Uterus (tissue), 4 donors: ENCODE data around the gene MAGI2. TPM values are rescaled to one million over a fixed set of nuclear protein-coding genes. Genes with fewer than 3 reads are reported as not detected.

Experiments
- DNase-seq, 2 donors: peaks; one replicate each; pipeline ENCODE4 v3.0.0-alpha.2; 2019 to 2020
- H3K27ac ChIP-seq, 2 donors: fragments of 200-600 bp; sonication (generic); 1 replicate in 1 of 2; 2 replicates in 1 of 2; pipeline ENCODE4 v1.5.1; 2016 to 2018
- H3K27me3 ChIP-seq, 2 donors: fragments of 200-600 bp; sonication (generic); one replicate each; pipeline ENCODE4 v1.5.1; 2018 to 2019; ENCODE audit warnings: control low read depth in 1 of 2
- H3K36me3 ChIP-seq, 2 donors: fragments of 200-600 bp; sonication (generic); one replicate each; pipeline ENCODE4 v1.5.1; 2019; ENCODE audit warnings: control low read depth in 1 of 2
- H3K4me1 ChIP-seq, 2 donors: fragments of 200-600 bp; sonication (generic); one replicate each; pipeline ENCODE4 v1.5.1; 2018 to 2019; ENCODE audit warnings: control low read depth in 1 of 2
- H3K4me3 ChIP-seq, 2 donors: fragments of 200-600 bp; sonication (generic); 1 replicate in 1 of 2; 2 replicates in 1 of 2; pipeline ENCODE4 v1.5.1; 2018 to 2019; ENCODE audit warnings: mild to moderate bottlenecking in 1 of 2
- H3K9me3 ChIP-seq, 2 donors: fragments of 200-600 bp; sonication (generic); one replicate each; pipeline ENCODE4 v1.5.1; 2019; ENCODE audit warnings: control low read depth in 1 of 2
- CTCF ChIP-seq, 4 experiments: fragments of 200-600 bp in 2 of 4; fragments of 450-650 bp in 2 of 4; sonication (generic) in 2 of 4; IDR thresholded peaks; one replicate each; pipeline ENCODE4 v1.5.1; 2016 to 2019; ENCODE audit warnings: antibody characterized with exemption in 4 of 4, mild to moderate bottlenecking in 2 of 4, moderate library complexity in 1 of 4
- POLR2A ChIP-seq, 2 donors: fragments of 450-650 bp; IDR thresholded peaks; one replicate each; pipeline ENCODE4 v1.6.1; 2016; ENCODE audit warnings: antibody characterized with exemption in 2 of 2, mild to moderate bottlenecking in 1 of 2, moderate library complexity in 1 of 2
- intact Hi-C: fragments of 100-400 bp; cut with DNase I; formaldehyde crosslinking; loops from one replicate; pipeline ENCODE4 v1.15.1; 2023; ENCODE audit warnings: low total_unique reads
- total RNA-seq, 4 donors: library from RNA; depleted of rRNA in 3 of 4; stranded (reverse); fragments of >200 nt in 3 of 4; gene quantifications; one replicate each; pipeline versions ENCODE4 v1.1.0 to v1.2.4, GENCODE V29; 2014 to 2023
- donor health status: DM: yes; HTN: yes; CAD: no.

MAGI2 gene
- total RNA-seq, 4 donors from 2014 or later = 5.3 to 23.2 (median 13.8) TPM

DNA sequence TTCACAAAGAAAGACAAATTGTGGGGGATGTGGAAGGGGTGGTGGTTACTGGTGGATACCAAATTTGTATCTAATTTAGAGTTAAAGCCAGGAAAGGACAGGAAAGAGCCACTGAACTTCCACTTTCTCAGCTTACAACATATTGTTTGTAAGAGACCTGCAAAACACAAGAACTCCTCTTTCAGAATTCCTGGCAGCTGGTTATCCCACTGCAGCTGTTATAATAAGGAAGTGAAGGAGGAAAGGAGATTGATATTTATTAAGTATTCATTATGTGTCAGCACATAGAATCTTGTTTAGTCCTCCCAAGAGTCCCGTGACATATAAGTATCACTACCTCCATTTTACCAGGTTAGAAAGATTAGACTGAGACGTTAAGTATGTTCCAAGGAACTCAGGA lies 1173.2 kb downstream of the MAGI2 start:
- H3K4me1 ChIP-seq = no peaks in the 10 kb centered on the region
- TF ChIP-seq POLR2A (IDR thresholded peaks at IDR 0.05) (no peak), CTCF (IDR thresholded peaks at IDR 0.05) (no peak)
- intact Hi-C loops = no loop called here

GRCh38 chr7:78279457-78279856 lies 1174.0 kb downstream of the MAGI2 start:
- Histone ChIP-seq H3K4me1 (no peaks in the 10 kb centered on the region), H3K36me3 (no peaks in the 10 kb centered on the region), H3K27me3 (no peaks in the 10 kb centered on the region), H3K27ac (no peak overlapping the region), H3K9me3 (no peaks in the 10 kb centered on the region), H3K4me3 (no peak overlapping the region)
- TF ChIP-seq POLR2A (IDR thresholded peaks at IDR 0.05) (no peak), CTCF (IDR thresholded peaks at IDR 0.05) (no peak)
- no peak for DNase-seq
- intact Hi-C loops = no loop called here

More for the DNA sequence above, 1173.2 kb downstream of the MAGI2 start:
- H3K9me3 ChIP-seq = no peaks in the 10 kb centered on the region
- H3K4me3 ChIP-seq = no peak overlapping the region
- no peak for DNase-seq
- no peaks in the 10 kb centered on the region for H3K36me3 ChIP-seq
- H3K27me3 ChIP-seq = no peaks in the 10 kb centered on the region
- no peak overlapping the region for H3K27ac ChIP-seq

GRCh38 chr7:78279032-78279431 lies 1174.4 kb downstream of the MAGI2 start:
- Histone ChIP-seq H3K27ac (no peak overlapping the region), H3K27me3 (no peaks in the 10 kb centered on the region), H3K4me3 (no peak overlapping the region), H3K36me3 (no peaks in the 10 kb centered on the region), H3K9me3 (no peaks in the 10 kb centered on the region), H3K4me1 (no peaks in the 10 kb centered on the region)
- no peak for TF ChIP-seq POLR2A (IDR thresholded peaks at IDR 0.05)
- TF ChIP-seq CTCF (IDR thresholded peaks at IDR 0.05) = no peak
- no peak for DNase-seq
- intact Hi-C loops = no loop called here

DNA sequence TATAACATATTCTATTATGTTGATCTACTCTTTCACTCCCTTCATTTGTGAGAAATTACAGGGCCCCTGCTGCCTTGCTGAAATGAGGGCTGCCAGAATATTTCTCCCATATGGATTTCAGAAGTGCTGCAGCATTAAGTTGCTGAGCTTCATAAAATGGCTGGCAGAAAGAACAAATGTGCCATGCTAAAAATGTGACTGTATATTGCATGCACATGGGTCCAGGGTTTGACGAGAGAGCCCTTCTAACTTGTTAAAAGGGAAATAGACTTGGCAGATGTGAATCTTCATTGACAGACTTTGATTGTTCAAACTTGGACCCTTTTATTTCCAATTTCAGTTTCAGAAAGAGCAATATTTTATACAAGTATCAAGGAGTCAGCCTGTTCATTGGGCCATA lies 1186.3 kb downstream of the MAGI2 start:
- Histone ChIP-seq H3K4me3 (no peak overlapping the region), H3K27ac (no peak overlapping the region), H3K9me3 (no peaks in the 10 kb centered on the region), H3K27me3 (no peaks in the 10 kb centered on the region), H3K4me1 (no peaks in the 10 kb centered on the region), H3K36me3 (no peaks in the 10 kb centered on the region)
- TF ChIP-seq POLR2A (IDR thresholded peaks at IDR 0.05) (no peak), CTCF (IDR thresholded peaks at IDR 0.05) (no peak)
- intact Hi-C loops = no loop called here
- no peak for DNase-seq

- Histone ChIP-seq H3K4me3 (no peak overlapping the region), H3K9me3 (no peaks in the 10 kb centered on the region), H3K36me3 (no peaks in the 10 kb centered on the region), H3K4me1 (no peaks in the 10 kb centered on the region), H3K27me3 (no peaks in the 10 kb centered on the region), H3K27ac (no peak overlapping the region)
- intact Hi-C loops = no loop called here
- no peak for DNase-seq
- TF ChIP-seq POLR2A (IDR thresholded peaks at IDR 0.05) (no peak), CTCF (IDR thresholded peaks at IDR 0.05) (no peak)
These were observed 1188.0 kb downstream of the MAGI2 start for GRCh38 chr7:78265486-78265885.
